GM18508 (cell line): ENCODE measurements around the gene SFXN5.
"Not testable (repeated sequence)": the region's sequence is repeated elsewhere in the genome, so short reads cannot be mapped to it uniquely, and the experiment has no call there.

Experiments
- ATAC-seq: cut with Tn5 transposase; IDR thresholded peaks from one replicate; pipeline ENCODE4 v1.9.1; 2021; ENCODE audit warnings: moderate number of reproducible peaks; ENCODE audit not compliant: insufficient read depth, unreplicated experiment

The SFXN5 gene

GRCh38 chr2:73071360-73072128 lies at the start of gene SFXN5:
Gene SFXN5, minus strand, starts transcription at chr2:73071712. Its CDS starts 7 bp downstream, at chr2:73071705.
- peak; percentile 75 for ATAC-seq

DNA sequence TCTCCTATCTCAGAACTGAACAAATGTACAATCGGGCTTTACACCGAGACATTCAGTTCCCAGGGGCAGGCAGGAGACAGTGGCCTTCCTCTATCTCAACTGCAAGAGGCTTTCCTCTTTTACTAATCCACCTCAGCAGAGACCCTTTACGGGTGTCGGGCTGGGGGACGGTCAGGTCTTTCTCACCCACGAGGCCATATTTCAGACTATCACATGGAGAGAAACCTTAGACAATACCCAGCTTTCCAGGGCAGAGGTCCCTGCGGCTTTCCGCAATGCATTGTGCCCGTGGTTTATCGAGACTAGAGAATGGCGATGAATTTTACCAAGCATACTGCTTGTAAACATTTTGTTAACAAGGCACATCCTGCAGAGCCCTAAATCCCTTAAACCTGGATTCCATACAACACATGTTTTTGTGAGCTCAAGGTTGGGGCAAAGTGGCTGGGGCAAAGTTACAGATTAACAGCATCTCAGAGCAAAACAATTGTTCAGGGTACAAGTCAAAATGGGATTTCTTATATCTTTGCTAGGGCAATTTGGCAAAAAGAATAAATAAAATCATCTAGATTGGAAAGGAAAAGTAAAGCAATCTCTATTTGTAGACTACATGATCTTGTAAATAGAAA lies 48.2 kb upstream of the SFXN5 start:
- ATAC-seq: not testable (repeated sequence)

GRCh38 chr2:73117441-73117840 lies 45.9 kb upstream of the SFXN5 start:
- no peak for ATAC-seq

DNA sequence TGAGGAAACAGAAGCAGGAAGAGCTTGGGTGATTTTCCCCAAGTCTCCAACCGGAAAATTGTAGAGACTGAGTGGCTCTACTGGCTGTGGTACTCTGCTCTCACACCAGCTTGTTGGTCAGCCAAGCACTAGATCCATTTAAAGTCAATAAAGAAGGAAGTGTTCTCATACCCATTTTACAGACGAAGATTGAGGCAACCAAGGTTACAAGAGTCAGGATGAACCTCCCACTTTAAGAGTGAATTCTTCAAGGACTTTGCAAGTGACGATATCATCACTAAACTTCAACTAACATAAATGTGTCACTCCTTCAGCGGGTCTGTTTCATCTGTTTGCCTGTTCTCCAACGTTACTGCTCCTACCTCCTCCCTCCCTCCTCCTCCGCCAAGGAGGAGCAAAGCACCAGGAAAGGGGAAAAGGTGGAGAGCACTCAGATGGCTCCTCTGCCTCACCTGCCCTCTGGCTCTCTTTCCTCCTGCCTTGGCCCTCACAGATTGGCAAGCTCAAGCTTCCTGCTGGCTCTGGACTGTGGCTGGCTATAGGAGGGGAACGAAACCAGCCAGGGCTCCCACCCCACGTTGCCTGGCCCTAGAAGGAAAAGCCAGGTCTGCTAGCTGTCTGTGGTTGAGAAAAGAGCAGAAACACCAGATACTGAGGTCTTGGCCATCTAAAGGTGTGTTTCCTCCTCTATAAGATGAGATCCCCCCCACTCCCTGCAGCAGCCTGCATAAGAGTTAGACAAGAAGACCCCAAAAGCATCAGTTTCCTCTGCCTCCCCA lies 44.9 kb upstream of the SFXN5 start:
- no peak for ATAC-seq

DNA sequence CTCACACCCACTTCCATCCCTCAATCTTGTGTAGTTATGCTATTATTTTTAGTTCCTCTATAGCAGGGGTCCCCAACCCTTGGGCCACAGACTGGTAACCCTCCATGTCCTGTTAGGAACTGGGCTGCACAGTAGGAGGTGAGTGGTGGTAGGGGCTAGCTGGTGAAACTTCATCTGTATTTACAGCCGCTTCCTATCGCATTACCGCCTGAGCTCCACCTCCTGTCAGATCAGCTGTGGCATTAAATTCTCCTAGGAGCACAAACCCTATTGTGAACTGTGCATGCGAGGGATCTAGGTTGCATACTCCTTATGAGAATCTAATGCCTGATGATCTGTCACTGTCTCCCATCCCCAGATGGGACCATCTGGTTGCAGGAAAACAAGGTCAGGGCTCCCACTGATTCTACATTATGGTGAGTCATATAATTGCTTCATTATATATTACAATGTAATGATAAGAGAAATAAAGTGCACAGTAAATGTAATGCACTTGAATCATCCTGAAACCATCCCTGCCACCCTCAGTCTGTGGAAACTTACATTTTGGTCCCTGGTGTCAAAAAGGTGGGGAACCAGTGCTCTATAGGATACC lies 42.9 kb upstream of the SFXN5 start:
- ATAC-seq: no peak

- ATAC-seq: no peak
Measured at GRCh38 chr2:73112913-73113854, 41.7 kb upstream of the SFXN5 start, which contains the start of gene RAB11FIP5. Gene RAB11FIP5, minus strand, starts transcription at chr2:73112948. Its CDS starts 171 bp downstream, at chr2:73112777.

GRCh38 chr2:73112026-73112912 lies 40.8 kb upstream of the SFXN5 start:
- no peak for ATAC-seq

DNA sequence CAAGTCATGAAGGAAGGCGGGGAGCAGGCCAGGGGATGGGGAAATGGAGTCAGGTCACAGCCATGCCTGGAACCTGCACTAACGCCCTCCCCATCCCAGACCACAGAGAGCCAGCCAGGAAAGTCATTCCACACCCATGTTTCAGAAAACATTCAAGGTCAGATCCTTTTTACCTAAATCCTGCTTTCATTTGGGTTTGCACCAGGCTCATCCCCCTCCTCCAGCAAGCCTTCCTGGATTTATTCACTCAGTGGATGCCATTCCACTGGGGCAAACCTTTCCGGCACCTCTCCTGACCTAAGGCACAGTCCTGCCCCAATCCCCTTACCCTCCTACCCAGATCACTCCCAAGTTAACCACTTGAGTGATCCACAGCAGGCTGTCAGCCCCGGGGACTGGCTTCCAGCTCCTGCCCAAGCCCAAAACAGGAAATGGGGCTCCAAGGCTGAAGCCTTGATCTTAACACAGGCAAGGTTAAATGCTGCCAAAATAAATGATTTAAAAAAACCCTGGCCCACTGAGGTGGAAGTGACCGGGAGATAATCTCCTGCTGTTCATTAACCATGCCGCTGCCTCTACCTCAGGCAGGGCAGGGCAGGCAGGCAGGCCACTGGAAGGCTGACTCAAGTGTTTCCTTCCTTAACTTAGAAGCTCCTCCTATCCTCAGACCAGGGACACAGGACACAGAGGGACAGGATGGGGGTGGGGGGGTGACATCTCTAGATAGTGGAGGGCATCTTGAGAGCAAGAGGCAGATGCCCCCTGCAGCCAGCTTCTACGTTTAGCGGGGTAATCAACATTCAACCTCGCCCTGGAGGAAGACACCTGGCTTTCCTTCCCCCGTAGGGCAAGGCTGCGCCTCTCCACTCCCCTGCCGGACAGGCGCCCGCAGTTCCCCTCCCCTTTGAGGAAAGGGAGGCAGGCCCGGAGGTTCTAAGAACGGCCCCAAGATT lies 39.8 kb upstream of the SFXN5 start:
- no peak for ATAC-seq

- no peak for ATAC-seq
Measured at GRCh38 chr2:73110168-73111072, 38.9 kb upstream of the SFXN5 start.

DNA sequence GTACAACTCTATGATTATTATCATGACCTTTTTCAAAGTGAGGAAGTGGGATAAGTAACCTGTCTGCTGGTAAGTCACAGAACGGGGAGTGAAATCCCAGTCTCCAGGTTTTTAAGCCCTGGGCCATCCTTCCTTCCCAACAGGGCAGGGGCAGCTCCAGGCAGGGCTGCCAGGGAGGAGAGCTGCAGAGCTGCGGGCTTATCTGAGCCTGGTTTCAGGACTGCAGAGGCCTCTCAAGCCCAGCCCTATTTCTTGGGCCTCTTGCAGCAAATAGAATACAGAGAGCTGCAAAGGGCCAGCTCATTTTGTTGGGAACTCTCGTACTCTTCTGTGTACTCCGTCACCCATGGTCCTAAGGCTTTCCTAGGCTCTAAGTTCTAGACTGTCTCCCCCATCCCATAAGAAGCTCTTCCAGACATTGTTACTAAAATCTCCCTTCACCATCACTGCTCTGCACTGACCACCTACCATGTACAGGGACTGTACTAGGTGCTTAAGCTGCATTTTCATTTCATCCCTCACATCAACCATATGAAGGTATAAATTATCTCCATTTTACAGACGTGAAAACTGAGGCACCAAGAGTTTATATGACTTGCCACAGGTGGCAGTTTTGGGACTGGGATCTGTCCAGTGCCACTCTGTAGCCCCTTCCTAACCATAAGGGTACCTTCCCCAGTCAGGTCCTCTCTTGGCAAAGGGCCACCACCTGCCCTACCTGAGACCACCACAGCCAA lies 38.1 kb upstream of the SFXN5 start:
- ATAC-seq: no peak

DNA sequence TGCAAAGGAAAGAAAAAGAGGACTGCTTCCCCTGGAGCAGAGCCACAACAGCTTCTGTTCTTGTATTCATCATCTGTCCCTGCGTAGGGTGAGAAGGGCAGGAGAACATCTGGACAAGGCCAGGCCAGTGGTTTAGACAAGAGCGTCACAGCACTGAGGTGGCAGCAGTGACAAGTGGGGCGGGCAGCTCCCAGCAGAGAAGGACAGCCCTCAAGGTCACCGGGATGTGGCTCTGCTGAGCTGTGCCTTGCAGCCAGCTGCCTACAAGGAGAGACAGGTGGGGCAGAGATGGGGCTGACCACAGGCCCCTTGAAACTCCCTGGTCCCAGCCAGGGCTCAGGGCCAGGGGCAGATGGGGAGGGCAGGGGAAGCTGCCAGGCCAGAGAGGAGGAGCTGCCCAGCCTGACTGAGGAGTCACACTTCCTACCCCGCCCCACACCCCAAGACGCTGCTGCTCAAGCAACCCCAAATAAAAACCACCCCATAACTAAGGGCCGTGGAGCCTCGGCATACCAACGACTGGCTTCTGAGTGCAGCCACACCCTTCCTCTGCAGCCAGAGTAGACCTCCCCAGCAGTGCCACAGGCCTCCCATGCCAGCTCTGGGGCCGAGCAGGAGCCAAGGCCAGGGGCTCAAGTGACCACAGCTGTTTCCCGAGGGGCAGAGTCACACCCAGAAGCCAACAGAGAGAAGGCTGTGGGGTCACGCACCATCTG lies 35.9 kb upstream of the SFXN5 start:
- no peak for ATAC-seq

DNA sequence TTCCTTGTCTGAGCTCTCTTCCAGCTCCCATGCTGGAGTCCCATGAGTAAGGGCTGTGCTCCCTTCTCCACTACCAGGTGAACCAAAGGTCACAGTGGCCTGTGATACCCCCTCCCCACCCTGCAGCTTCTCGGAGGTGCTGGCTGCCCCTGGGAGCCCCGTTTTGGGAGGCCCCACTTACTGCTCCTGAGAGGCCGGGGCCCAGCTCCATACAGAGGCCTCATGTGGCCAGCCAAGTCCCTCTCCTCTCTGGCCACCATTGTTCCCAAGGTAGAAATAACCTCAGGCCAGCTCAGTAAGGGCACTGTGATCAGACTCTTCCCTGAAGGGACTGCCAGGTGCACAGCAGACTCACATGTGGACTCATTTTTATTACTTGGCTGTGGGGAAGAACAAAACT lies 35.3 kb upstream of the SFXN5 start:
- no peak for ATAC-seq

DNA sequence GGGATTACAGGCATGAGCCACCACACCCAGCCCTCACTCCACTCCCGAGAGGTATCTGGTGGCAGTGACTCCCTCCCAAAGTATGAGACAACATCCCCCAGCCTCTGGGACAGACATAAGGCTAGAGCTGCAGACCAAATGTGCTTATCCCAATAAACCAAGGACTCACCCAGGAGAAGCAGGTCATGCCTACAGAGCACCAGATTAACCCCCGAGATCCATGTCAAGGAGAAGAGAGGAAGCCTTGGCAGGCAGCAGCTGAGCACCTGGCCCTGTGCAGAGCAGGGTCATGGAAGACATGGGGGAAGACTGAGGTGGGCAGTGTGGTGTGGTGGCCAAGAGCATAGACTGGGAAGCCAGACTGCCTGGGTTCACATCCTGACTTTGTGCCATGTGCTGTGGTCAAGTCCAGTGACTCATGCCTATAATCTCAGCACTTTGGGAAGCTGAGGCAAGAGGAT lies 34.0 kb upstream of the SFXN5 start:
- no peak for ATAC-seq

DNA sequence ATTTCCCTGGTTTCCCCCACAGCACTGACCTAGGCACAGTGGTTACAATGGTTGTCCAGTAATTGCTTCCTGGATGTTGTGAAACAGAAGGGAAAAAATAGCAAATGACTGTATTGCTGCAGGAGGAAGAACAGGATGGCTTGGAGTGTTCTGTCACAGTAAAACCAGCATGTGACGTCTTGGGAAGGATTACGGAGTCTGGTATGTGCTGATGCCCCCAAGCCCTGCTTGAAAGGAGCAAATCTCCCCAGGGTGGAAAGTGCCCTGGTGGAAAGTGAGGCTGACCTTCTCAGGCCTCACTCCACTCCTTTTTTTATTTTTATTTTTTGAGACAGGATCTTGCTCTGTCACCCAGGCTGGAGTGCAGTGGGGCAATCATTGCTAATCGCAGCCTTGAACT lies 33.4 kb upstream of the SFXN5 start:
- ATAC-seq: no peak

- no peak for ATAC-seq
Measured at GRCh38 chr2:73103018-73103542, 31.6 kb upstream of the SFXN5 start.
